Measurements from ENCODE around the gene CDK5R2. TPM values are rescaled to one million over a fixed set of nuclear protein-coding genes. Genes with fewer than 3 reads are reported as not detected.

CDK5R2 gene
- total RNA-seq, 2 experiments from 2014 or later = not detected

DNA sequence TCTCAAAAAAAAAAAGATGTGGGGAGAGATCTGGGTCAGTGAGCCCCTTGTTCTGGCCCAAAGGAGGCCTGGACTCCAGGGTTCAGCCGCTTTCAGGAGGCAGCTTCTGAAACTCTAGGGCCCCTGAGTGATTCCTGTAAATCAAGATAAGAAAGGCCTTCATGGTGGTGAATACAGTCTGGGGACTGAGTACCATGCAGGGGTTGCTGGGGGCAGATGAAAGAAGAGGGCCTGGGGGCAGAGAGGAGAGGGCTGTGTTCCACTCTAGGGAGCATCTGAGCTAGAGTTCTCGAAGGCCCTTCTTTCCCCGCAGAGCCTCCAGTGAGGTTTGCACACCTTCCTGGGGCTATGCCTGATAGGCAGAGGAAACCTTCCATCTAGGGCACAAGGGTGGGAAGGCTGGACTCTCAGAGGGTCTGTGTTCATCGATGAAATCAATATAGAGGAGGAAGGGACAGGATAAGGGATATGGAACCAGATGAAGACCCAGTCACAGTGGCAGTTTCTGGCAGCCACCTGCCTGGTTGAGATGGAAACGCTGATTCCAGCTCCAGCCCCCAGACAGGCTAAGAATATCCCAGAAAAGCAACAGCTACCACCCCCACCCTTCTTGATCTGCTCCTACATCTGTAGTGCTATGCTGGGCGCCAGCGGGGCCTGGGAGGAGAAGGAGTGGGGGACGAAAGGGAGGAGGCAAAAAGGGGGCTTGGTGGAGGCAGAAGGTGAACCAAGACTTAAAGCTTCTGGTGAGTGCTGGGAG is 4.7 kb upstream of the CDK5R2 start:
- ATAC-seq (ENCODE audit: low read depth) (no peak), DNase-seq (no peak)
- Mint-ChIP-seq H3K9me3 (no peaks in the 10 kb centered on the region), H3K27me3 (peaks cover 44% of the 10 kb centered on the region), H3K4me3 (no peak overlapping the region), H3K36me3 (no peaks in the 10 kb centered on the region), H3K4me1 (peaks cover 2% of the 10 kb centered on the region), H3K27ac (no peak overlapping the region)
- POLR2A ChIA-PET = no interaction called here

- H3K36me3 Mint-ChIP-seq = no peaks in the 10 kb centered on the region
- H3K4me1 Mint-ChIP-seq = peaks cover 3% of the 10 kb centered on the region
- no peaks in the 10 kb centered on the region for H3K9me3 Mint-ChIP-seq
- no peak overlapping the region for H3K27ac Mint-ChIP-seq
- POLR2A ChIA-PET = no interaction called here
- H3K27me3 Mint-ChIP-seq = peaks cover 43% of the 10 kb centered on the region
- DNase-seq (no peak), ATAC-seq (ENCODE audit: low read depth) (no peak)
- no peak overlapping the region for H3K4me3 Mint-ChIP-seq
These were observed 3.4 kb upstream of the CDK5R2 start for GRCh38 chr2:218956039-218956438.

- Mint-ChIP-seq H3K9me3 (no peaks in the 10 kb centered on the region), H3K4me3 (no peak overlapping the region), H3K36me3 (no peaks in the 10 kb centered on the region), H3K27me3 (peaks cover 56% of the 10 kb centered on the region), H3K27ac (no peak overlapping the region), H3K4me1 (peaks cover 5% of the 10 kb centered on the region)
- POLR2A ChIA-PET = no interaction called here
- ATAC-seq (ENCODE audit: low read depth) (no peak), DNase-seq (no peak)
These were observed 1.8 kb upstream of the CDK5R2 start for GRCh38 chr2:218957671-218958070.

GRCh38 chr2:218958276-218958675 is 1.2 kb upstream of the CDK5R2 start:
- Mint-ChIP-seq H3K4me1 (peaks cover 5% of the 10 kb centered on the region), H3K4me3 (no peak overlapping the region), H3K27me3 (peaks cover 60% of the 10 kb centered on the region), H3K9me3 (no peaks in the 10 kb centered on the region), H3K27ac (no peak overlapping the region), H3K36me3 (no peaks in the 10 kb centered on the region)
- DNase-seq = no peak
- POLR2A ChIA-PET = no interaction called here
- no peak for ATAC-seq (ENCODE audit: low read depth)

- no peak for ATAC-seq (ENCODE audit: low read depth)
- H3K4me1 Mint-ChIP-seq = peaks cover 5% of the 10 kb centered on the region
- POLR2A ChIA-PET = no interaction called here
- H3K27ac Mint-ChIP-seq = no peak overlapping the region
- no peaks in the 10 kb centered on the region for H3K9me3 Mint-ChIP-seq
- H3K4me3 Mint-ChIP-seq = no peak overlapping the region
- H3K27me3 Mint-ChIP-seq = peaks cover 71% of the 10 kb centered on the region
- H3K36me3 Mint-ChIP-seq = no peaks in the 10 kb centered on the region
- DNase-seq = no peak
These were observed 369 bp downstream of the CDK5R2 start for GRCh38 chr2:218959761-218960308.

DNA sequence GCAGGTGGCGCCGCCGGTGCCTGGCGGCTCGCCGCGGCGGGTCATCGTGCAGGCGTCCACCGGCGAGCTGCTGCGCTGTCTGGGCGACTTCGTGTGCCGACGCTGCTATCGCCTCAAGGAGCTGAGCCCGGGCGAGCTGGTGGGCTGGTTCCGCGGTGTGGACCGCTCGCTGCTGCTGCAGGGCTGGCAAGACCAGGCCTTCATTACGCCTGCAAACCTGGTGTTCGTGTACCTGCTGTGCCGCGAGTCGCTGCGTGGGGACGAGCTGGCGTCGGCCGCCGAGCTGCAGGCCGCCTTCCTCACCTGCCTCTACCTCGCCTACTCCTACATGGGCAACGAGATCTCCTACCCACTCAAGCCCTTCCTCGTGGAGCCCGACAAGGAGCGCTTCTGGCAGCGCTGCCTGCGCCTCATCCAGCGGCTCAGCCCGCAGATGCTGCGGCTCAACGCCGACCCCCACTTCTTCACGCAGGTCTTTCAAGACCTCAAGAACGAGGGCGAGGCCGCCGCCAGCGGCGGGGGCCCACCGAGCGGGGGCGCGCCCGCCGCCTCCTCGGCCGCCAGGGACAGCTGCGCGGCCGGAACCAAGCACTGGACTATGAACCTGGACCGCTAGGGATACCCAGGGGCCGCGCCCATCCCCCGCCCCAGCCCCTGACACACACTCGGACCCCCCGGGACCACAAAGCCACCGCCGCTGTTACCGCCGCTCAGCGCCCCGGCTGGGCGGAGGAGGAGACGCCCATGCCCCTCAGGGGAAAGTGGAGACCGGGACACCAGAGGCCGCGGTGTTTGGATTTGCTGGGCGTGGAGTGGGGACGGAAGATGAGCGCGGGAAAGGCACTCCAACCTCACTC is 1.1 kb downstream of the CDK5R2 start:
- ATAC-seq (ENCODE audit: low read depth) = no peak
- no peaks in the 10 kb centered on the region for H3K36me3 Mint-ChIP-seq
- H3K27me3 Mint-ChIP-seq = peaks cover 75% of the 10 kb centered on the region
- H3K4me3 Mint-ChIP-seq = peak overlapping the region; percentile 4
- peaks cover 5% of the 10 kb centered on the region for H3K4me1 Mint-ChIP-seq
- H3K9me3 Mint-ChIP-seq = no peaks in the 10 kb centered on the region
- no peak for DNase-seq
- no peak overlapping the region for H3K27ac Mint-ChIP-seq
- POLR2A ChIA-PET = no interaction called here

- Mint-ChIP-seq H3K36me3 (no peaks in the 10 kb centered on the region), H3K9me3 (no peaks in the 10 kb centered on the region), H3K27ac (peak overlapping the region; percentile 14), H3K27me3 (peaks cover 78% of the 10 kb centered on the region), H3K4me1 (peaks cover 5% of the 10 kb centered on the region), H3K4me3 (peak overlapping the region; percentile 13)
- ATAC-seq (ENCODE audit: low read depth) (no peak), DNase-seq (no peak)
- POLR2A ChIA-PET = no interaction called here
These were observed 1.8 kb downstream of the CDK5R2 start for GRCh38 chr2:218961229-218961628.

- Mint-ChIP-seq H3K36me3 (no peaks in the 10 kb centered on the region), H3K27me3 (peaks cover 78% of the 10 kb centered on the region), H3K4me3 (no peak overlapping the region), H3K9me3 (no peaks in the 10 kb centered on the region), H3K27ac (no peak overlapping the region), H3K4me1 (peaks cover 5% of the 10 kb centered on the region)
- POLR2A ChIA-PET = no interaction called here
- DNase-seq = peak; percentile 59
- no peak for ATAC-seq (ENCODE audit: low read depth)
These were observed 2.4 kb downstream of the CDK5R2 start for GRCh38 chr2:218961651-218962570.

- Mint-ChIP-seq H3K4me3 (no peak overlapping the region), H3K27me3 (peaks cover 76% of the 10 kb centered on the region), H3K9me3 (no peaks in the 10 kb centered on the region), H3K27ac (no peak overlapping the region), H3K36me3 (no peaks in the 10 kb centered on the region), H3K4me1 (peaks cover 5% of the 10 kb centered on the region)
- POLR2A ChIA-PET = no interaction called here
- ATAC-seq (ENCODE audit: low read depth) = no peak
- DNase-seq = peak; percentile 86
These were observed 3.5 kb downstream of the CDK5R2 start for GRCh38 chr2:218962859-218963492.

GRCh38 chr2:218963601-218964000 is 4.1 kb downstream of the CDK5R2 start:
- H3K36me3 Mint-ChIP-seq = no peaks in the 10 kb centered on the region
- peaks cover 75% of the 10 kb centered on the region for H3K27me3 Mint-ChIP-seq
- no peaks in the 10 kb centered on the region for H3K9me3 Mint-ChIP-seq
- H3K4me3 Mint-ChIP-seq = no peak overlapping the region
- POLR2A ChIA-PET = no interaction called here
- ATAC-seq (ENCODE audit: low read depth) (no peak), DNase-seq (no peak)
- no peak overlapping the region for H3K27ac Mint-ChIP-seq
- peaks cover 5% of the 10 kb centered on the region for H3K4me1 Mint-ChIP-seq

DNA sequence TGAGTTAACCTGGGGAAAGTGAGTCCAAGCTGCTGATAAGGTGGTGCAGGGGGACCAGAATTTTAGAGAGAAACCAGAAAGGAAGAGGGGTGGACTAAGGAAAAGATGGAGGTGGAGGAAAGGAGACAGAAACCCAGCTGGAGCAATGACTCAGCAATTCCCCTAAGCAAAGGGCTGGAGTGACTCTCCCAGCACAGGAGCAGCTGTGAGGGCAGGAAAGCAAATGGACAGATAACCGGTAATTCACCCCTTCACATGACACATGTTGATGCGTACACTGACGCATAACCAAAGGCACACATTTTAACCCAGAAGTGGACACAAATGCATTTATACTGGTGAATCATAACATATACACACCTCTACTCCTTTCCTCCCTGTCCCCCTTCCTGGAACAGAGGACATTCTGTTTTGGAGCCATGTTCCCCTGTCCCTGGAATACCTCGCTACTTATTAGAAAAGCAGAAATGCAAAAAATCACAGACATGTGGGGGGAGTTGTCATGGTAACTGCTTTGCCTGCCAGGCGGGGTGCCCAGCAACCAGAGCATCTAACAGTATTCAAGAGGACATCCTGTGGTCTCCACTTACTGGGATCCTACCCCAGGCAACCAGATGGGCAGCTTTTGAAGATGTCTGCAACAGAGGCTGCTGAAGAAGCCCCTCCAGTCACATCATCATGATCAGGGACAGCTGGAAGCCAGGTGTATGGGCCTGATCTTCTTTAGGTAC is 4.7 kb downstream of the CDK5R2 start:
- peaks cover 3% of the 10 kb centered on the region for H3K4me1 Mint-ChIP-seq
- H3K36me3 Mint-ChIP-seq = no peaks in the 10 kb centered on the region
- no peak overlapping the region for H3K4me3 Mint-ChIP-seq
- DNase-seq = no peak
- no peak for ATAC-seq (ENCODE audit: low read depth)
- peaks cover 75% of the 10 kb centered on the region for H3K27me3 Mint-ChIP-seq
- no peak overlapping the region for H3K27ac Mint-ChIP-seq
- POLR2A ChIA-PET = no interaction called here
- no peaks in the 10 kb centered on the region for H3K9me3 Mint-ChIP-seq

DNA sequence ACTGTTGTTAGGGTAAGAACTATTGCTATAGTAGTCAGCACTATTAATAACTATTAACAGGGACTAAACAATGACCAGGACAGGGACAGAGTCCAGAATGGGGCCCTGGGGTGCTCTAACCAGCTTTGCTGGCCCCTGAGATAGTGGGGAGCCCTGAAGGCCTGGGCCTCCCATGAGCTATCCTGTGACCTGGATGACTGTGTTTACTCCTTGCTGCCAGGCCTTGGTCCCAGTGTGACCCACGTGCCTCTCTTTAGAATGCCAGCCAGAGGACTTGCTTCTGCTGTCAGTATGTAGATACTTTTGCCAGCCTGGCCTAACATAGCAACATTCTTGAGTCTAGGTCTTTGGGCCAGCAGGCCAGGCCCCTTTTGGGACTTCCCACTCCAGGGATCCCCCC is 11.4 kb downstream of the CDK5R2 start:
- Mint-ChIP-seq H3K27me3 (peaks cover 73% of the 10 kb centered on the region), H3K27ac (no peak overlapping the region), H3K36me3 (no peaks in the 10 kb centered on the region), H3K9me3 (no peaks in the 10 kb centered on the region), H3K4me1 (no peaks in the 10 kb centered on the region), H3K4me3 (no peak overlapping the region)
- POLR2A ChIA-PET = no interaction called here
- ATAC-seq (ENCODE audit: low read depth) (no peak), DNase-seq (no peak)
